K562 (cell line): ENCODE results near the gene PTPRR. TPM values are rescaled to one million over a fixed set of nuclear protein-coding genes. Genes with fewer than 3 reads are reported as not detected.

Experiments used
- ATAC-seq: fragments of 200-7000 bp; cut with Tn5 transposase; 3 replicates; pipeline ENCODE4 v1.9.1; 2020; ENCODE audit warnings: moderate library complexity
- BruUV-seq: library from RNA; stranded (reverse); fragments of 400-500 nt; replicated peaks from 2 replicates; lab custom pipeline; 2021; lab: Mats Ljungman, UMichigan
- CTCF ChIA-PET: fragments of 300-600 bp; formaldehyde crosslinking; extraction: SDS; loops from one replicate; lab custom pipeline; 2021; ENCODE audit warnings: low intra/inter-chr PET ratio; lab: Yijun Ruan, JAX
- POLR2A ChIA-PET: fragments of 300-600, 350-650 bp; sonication (Branson Sonifier 250); formaldehyde crosslinking; extraction: SDS; loops from one replicate; lab custom pipeline; 2021; ENCODE audit warnings: antibody characterized with exemption, inconsistent platforms; lab: Yijun Ruan, JAX
- DNase-seq, 4 experiments: peaks; one replicate each; pipeline versions ENCODE4 v3.0.0 to v3.0.0-alpha.2; 2011 to 2018; ENCODE audit warnings: low spot score in 3 of 4, mixed read lengths in 3 of 4; ENCODE audit errors: extremely low read depth in 1 of 4
- FAIRE-seq: peaks from 2 replicates; lab custom pipeline; 2011; peaks lifted over from hg19 to GRCh38; lab: Jason Lieb, UNC
- H2AFZ ChIP-seq: 2 replicates; pipeline ENCODE4 v1.6.0; 2011; ENCODE audit warnings: low read depth, low read length, control low read depth, inconsistent platforms
- H3K27ac ChIP-seq: fragments of 200-600 bp; 3 replicates; pipeline ENCODE4 v1.8.0; 2011; ENCODE audit warnings: low read depth, mild to moderate bottlenecking, control low read depth, inconsistent platforms, low read length, moderate library complexity, mixed read lengths; ENCODE audit errors: extremely low read depth
- H3K27me3 ChIP-seq, 2 experiments: fragments of 300-600 bp in 1 of 2; 2 replicates in 1 of 2; 3 replicates in 1 of 2; pipeline versions ENCODE4 v1.6.0 to v1.8.0; 2011; ENCODE audit warnings: inconsistent platforms in 2 of 2, low read length in 2 of 2, mild to moderate bottlenecking in 1 of 2, mixed read lengths in 1 of 2, moderate library complexity in 1 of 2; ENCODE audit not compliant: control insufficient read depth in 2 of 2, insufficient read depth in 2 of 2
- H3K36me3 ChIP-seq: fragments of 300-600 bp; 3 replicates; pipeline ENCODE4 v1.8.0; 2011; ENCODE audit warnings: mild to moderate bottlenecking, low read length, inconsistent platforms; ENCODE audit not compliant: control insufficient read depth, insufficient read depth
- H3K4me1 ChIP-seq, 2 experiments: fragments of 200-600 bp in 1 of 2; replicated peaks in 1 of 2; 2 replicates in 1 of 2; 3 replicates in 1 of 2; pipeline versions ENCODE4 v1.5.1 to v1.8.0; 2011; ENCODE audit warnings: inconsistent platforms in 2 of 2, low read length in 2 of 2, mild to moderate bottlenecking in 1 of 2, mixed read lengths in 1 of 2, moderate library complexity in 1 of 2; ENCODE audit not compliant: control insufficient read depth in 2 of 2, insufficient read depth in 2 of 2
- H3K4me2 ChIP-seq: 2 replicates; pipeline ENCODE4 v1.6.1; 2011; ENCODE audit warnings: low read length, control low read depth, inconsistent platforms, mixed read lengths; ENCODE audit not compliant: insufficient read depth
- H3K4me3 ChIP-seq: fragments of 200-600 bp; sonication (generic), shearing (Covaris generic); 2 replicates; pipeline ENCODE4 v1.5.1; 2016; ENCODE audit warnings: control low read depth, inconsistent platforms
- H3K79me2 ChIP-seq: fragments of 200-600 bp; 3 replicates; pipeline ENCODE4 v1.8.0; 2011; ENCODE audit warnings: low read length, inconsistent platforms; ENCODE audit not compliant: control insufficient read depth, insufficient read depth
- H3K9ac ChIP-seq, 2 experiments: 2 replicates each; pipeline versions ENCODE4 v1.6.0 to v1.6.1; 2011; ENCODE audit warnings: low read depth in 2 of 2, low read length in 2 of 2, control low read depth in 1 of 2, inconsistent platforms in 1 of 2, mild to moderate bottlenecking in 1 of 2, mixed read lengths in 1 of 2; ENCODE audit not compliant: insufficient read depth in 1 of 2
- H3K9me1 ChIP-seq: one replicate; pipeline ENCODE4 v1.6.0; 2011; ENCODE audit warnings: inconsistent platforms, mild to moderate bottlenecking, low read length, moderate library complexity; ENCODE audit not compliant: control insufficient read depth, insufficient read depth
- H3K9me3 ChIP-seq: replicated peaks from 2 replicates; pipeline ENCODE4 v1.5.1; 2011; ENCODE audit warnings: low read depth, low read length, inconsistent platforms; ENCODE audit not compliant: control insufficient read depth, insufficient read depth
- H4K20me1 ChIP-seq: replicated peaks from 2 replicates; pipeline ENCODE4 v1.6.1; 2011; ENCODE audit warnings: low read length, inconsistent platforms, mixed read lengths; ENCODE audit not compliant: control insufficient read depth, insufficient read depth
- BMI1 ChIP-seq: fragments of 150-350 bp; IDR thresholded peaks from 2 replicates; pipeline ENCODE4 v1.6.1; 2014; ENCODE audit warnings: low read length
- JUNB ChIP-seq: fragments of 450-650 bp; formaldehyde crosslinking; conservative IDR thresholded peaks from 2 replicates; pipeline ENCODE4 v1.4.0; 2020; ENCODE audit warnings: mild to moderate bottlenecking
- MAFF ChIP-seq: IDR thresholded peaks from 2 replicates; pipeline ENCODE4 v1.6.1; 2012; ENCODE audit warnings: low read length, improper control_type of control experiment
- SAFB2 ChIP-seq: fragments of 200-400 bp; formaldehyde crosslinking; IDR thresholded peaks from 2 replicates; pipeline ENCODE4 v1.6.1; 2018; ENCODE audit warnings: borderline replicate concordance, low read length, low read depth, moderate library complexity; ENCODE audit not compliant: severe bottlenecking
- SMAD3 ChIP-seq: fragments of 450-650 bp; formaldehyde crosslinking; conservative IDR thresholded peaks from 2 replicates; pipeline ENCODE4 v1.4.0; 2020; ENCODE audit warnings: mild to moderate bottlenecking
- ZNF134 ChIP-seq: fragments of 250-450 bp; sonication (Bioruptor Pico); conservative IDR thresholded peaks from 2 replicates; pipeline ENCODE4 v1.4.0; 2020
- ZNF274 ChIP-seq: IDR thresholded peaks from 2 replicates; pipeline ENCODE4 v1.6.1; 2011; ENCODE audit warnings: low read depth, mild to moderate bottlenecking, low read length, moderate library complexity, borderline replicate concordance
- ZNF583 ChIP-seq: fragments of 250-450 bp; sonication (Bioruptor Pico); IDR thresholded peaks from 2 replicates; pipeline ENCODE4 v1.4.0; 2020
- ZNF699 ChIP-seq: fragments of 250-450 bp; sonication (Bioruptor Pico); IDR thresholded peaks from 2 replicates; pipeline ENCODE4 v1.8.0; 2021; ENCODE audit warnings: mild to moderate bottlenecking, moderate library complexity; ENCODE audit not compliant: insufficient replicate concordance
- ZNF707 ChIP-seq: fragments of 250-450 bp; sonication (Bioruptor Pico); conservative IDR thresholded peaks from 2 replicates; pipeline ENCODE4 v1.8.0; 2022; ENCODE audit warnings: inconsistent platforms, mild to moderate bottlenecking, moderate library complexity
- WGBS: fragments of 100-300 bp; shearing (Covaris generic); methylation state at CpG from one replicate; pipeline ENCODE4 v1.1.6; 2016; ENCODE audit warnings: low coverage, mixed read lengths; ENCODE audit not compliant: insufficient coverage; ENCODE audit errors: missing lambda C conversion rate; 5-methylcytosine and 5-hydroxymethylcytosine counted together
- in situ Hi-C: fragments of 300-500 bp; cut with MboI; formaldehyde crosslinking; loops from 4 replicates; pipeline ENCODE4 v1.15.0; 2018; ENCODE audit warnings: inconsistent platforms, mixed read lengths
- intact Hi-C: fragments of 100-400 bp; cut with micrococcal nuclease; formaldehyde crosslinking; loops from 2 replicates; pipeline ENCODE4 v1.14.2; 2022
- polyA plus RNA-seq, 8 experiments: library from polyadenylated mRNA; depleted of rRNA in 4 of 8; stranded (reverse) in 5 of 8; unstranded in 3 of 8; fragments of >200 nt; fragmentation: Nextera tagmentation in 2 of 8; fragmentation: Illumina TruSeq in 1 of 8; extraction: Ambion mirVana in 2 of 8; extraction: Trizol in 1 of 8; gene quantifications; 2 replicates each; pipeline versions ENCODE4 v1.2.1 to v1.2.3, GENCODE V29; 2011 to 2014; ENCODE audit warnings: inconsistent platforms in 1 of 8, missing spikeins in 1 of 8
- total RNA-seq, 7 experiments: library from RNA; depleted of rRNA in 6 of 7; stranded (reverse); fragments of >200 nt in 6 of 7; fragmentation: Illumina TruSeq in 2 of 7; extraction: Trizol in 2 of 7; gene quantifications; 2 replicates each; pipeline versions ENCODE4 v1.2.1 to v1.2.3, GENCODE V29; 2011 to 2021; ENCODE audit warnings: low replicate concordance in 1 of 7
- TF ChIP-seq, protein P1 (sequence below): sonication (generic); formaldehyde crosslinking; IDR thresholded peaks from 2 replicates; pipeline ENCODE4 v1.5.0; 2020; ENCODE audit warnings: missing genetic modification reagents
- TF ChIP-seq, protein P2 (sequence below): fragments of 250-450 bp; sonication (Bioruptor Pico); IDR thresholded peaks from 2 replicates; pipeline ENCODE4 v1.5.0; 2021; ENCODE audit warnings: mild to moderate bottlenecking, borderline replicate concordance
- TF ChIP-seq, protein P3 (sequence below): sonication (generic); formaldehyde crosslinking; IDR thresholded peaks from 2 replicates; pipeline ENCODE4 v1.8.0; 2022; ENCODE audit warnings: missing genetic modification reagents, mild to moderate bottlenecking, borderline replicate concordance
- TF ChIP-seq, protein P4 (sequence below): IDR thresholded peaks from 2 replicates; pipeline ENCODE4 v1.6.1; 2016; ENCODE audit warnings: missing genetic modification characterization, missing compliant biosample characterization

PTPRR gene
- total and polyA plus RNA-seq, 9 of the 15 experiments (the other 6 are each of a cell fraction or from before 2014, with no cell fraction given), result 6.6 to 41.7 (median 12.3) TPM

DNA sequence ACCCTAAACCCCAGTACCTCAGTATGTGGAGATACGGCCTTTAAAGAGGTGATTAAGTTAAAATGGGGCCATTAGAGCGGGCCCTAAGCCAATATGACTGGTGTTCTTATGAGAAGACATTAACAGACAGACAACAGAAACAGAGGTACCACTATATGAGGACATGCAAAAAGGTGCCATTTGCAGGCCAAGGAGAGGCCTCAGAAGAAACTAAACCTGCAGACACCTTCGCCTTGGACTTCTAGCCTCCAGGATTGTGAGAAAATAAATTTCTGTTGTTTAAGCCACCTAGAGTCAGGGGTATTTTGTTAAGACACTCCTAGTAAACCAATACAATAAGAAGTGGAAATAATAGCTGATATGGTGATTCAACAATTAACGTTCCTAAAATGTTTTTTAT, 315.9 kb downstream of the PTPRR start:
- H3K27ac ChIP-seq, result no peak overlapping the region
- H3K36me3 ChIP-seq, result peaks cover 6% of the 10 kb centered on the region; the same call in 1 of the 3 replicates
- no peaks in the 10 kb centered on the region for H3K27me3 ChIP-seq
- FAIRE-seq (no peak), DNase-seq (no peak), ATAC-seq (no peak)
- no peaks in the 10 kb centered on the region for H4K20me1 ChIP-seq
- no peak overlapping the region for H3K9ac ChIP-seq
- no TSS peak for BruUV-seq
- POLR2A ChIA-PET, result no interaction called here
- H2AFZ ChIP-seq, result no peak overlapping the region
- peaks cover 0 to 4% of the 10 kb centered on the region in 2 experiments; a peak in 3 of 5 replicates for H3K4me1 ChIP-seq
- H3K9me1 ChIP-seq, result no peaks in the 10 kb centered on the region
- no peak overlapping the region for H3K4me3 ChIP-seq
- CTCF ChIA-PET, result no interaction called here
- TF ChIP-seq ZNF699, result no peak
- TF ChIP-seq SMAD3 (CRISPR knock-in tag), result no peak
- TF ChIP-seq MAFF, result no peak
- TF ChIP-seq, protein P1, sequence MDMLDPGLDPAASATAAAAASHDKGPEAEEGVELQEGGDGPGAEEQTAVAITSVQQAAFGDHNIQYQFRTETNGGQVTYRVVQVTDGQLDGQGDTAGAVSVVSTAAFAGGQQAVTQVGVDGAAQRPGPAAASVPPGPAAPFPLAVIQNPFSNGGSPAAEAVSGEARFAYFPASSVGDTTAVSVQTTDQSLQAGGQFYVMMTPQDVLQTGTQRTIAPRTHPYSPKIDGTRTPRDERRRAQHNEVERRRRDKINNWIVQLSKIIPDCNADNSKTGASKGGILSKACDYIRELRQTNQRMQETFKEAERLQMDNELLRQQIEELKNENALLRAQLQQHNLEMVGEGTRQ (CRISPR knock-in tag), result no peak
- TF ChIP-seq ZNF274, result no peak
- no peak for TF ChIP-seq ZNF707 (CRISPR knock-in tag)
- TF ChIP-seq JUNB (CRISPR knock-in tag), result no peak
- no peak for TF ChIP-seq ZNF583 (CRISPR knock-in tag)
- TF ChIP-seq, protein P2, sequence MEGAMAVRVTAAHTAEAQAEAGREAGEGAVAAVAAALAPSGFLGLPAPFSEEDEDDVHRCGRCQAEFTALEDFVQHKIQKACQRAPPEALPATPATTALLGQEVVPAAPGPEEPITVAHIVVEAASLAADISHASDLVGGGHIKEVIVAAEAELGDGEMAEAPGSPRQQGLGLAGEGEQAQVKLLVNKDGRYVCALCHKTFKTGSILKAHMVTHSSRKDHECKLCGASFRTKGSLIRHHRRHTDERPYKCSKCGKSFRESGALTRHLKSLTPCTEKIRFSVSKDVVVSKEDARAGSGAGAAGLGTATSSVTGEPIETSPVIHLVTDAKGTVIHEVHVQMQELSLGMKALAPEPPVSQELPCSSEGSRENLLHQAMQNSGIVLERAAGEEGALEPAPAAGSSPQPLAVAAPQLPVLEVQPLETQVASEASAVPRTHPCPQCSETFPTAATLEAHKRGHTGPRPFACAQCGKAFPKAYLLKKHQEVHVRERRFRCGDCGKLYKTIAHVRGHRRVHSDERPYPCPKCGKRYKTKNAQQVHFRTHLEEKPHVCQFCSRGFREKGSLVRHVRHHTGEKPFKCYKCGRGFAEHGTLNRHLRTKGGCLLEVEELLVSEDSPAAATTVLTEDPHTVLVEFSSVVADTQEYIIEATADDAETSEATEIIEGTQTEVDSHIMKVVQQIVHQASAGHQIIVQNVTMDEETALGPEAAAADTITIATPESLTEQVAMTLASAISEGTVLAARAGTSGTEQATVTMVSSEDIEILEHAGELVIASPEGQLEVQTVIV (CRISPR knock-in tag), result no peak
- TF ChIP-seq BMI1, result no peak
- no peak for TF ChIP-seq SAFB2
- TF ChIP-seq, protein P3, sequence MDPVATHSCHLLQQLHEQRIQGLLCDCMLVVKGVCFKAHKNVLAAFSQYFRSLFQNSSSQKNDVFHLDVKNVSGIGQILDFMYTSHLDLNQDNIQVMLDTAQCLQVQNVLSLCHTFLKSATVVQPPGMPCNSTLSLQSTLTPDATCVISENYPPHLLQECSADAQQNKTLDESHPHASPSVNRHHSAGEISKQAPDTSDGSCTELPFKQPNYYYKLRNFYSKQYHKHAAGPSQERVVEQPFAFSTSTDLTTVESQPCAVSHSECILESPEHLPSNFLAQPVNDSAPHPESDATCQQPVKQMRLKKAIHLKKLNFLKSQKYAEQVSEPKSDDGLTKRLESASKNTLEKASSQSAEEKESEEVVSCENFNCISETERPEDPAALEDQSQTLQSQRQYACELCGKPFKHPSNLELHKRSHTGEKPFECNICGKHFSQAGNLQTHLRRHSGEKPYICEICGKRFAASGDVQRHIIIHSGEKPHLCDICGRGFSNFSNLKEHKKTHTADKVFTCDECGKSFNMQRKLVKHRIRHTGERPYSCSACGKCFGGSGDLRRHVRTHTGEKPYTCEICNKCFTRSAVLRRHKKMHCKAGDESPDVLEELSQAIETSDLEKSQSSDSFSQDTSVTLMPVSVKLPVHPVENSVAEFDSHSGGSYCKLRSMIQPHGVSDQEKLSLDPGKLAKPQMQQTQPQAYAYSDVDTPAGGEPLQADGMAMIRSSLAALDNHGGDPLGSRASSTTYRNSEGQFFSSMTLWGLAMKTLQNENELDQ (CRISPR knock-in tag), result no peak
- TF ChIP-seq ZNF134 (CRISPR knock-in tag), result no peak
- TF ChIP-seq, protein P4, sequence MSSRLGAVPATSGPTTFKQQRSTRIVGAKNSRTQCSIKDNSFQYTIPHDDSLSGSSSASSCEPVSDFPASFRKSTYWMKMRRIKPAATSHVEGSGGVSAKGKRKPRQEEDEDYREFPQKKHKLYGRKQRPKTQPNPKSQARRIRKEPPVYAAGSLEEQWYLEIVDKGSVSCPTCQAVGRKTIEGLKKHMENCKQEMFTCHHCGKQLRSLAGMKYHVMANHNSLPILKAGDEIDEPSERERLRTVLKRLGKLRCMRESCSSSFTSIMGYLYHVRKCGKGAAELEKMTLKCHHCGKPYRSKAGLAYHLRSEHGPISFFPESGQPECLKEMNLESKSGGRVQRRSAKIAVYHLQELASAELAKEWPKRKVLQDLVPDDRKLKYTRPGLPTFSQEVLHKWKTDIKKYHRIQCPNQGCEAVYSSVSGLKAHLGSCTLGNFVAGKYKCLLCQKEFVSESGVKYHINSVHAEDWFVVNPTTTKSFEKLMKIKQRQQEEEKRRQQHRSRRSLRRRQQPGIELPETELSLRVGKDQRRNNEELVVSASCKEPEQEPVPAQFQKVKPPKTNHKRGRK, result no peak
- no peaks in the 10 kb centered on the region for H3K9me3 ChIP-seq
- WGBS, result 64% methylated on average over 4 of the region's 4 CpGs
- no peak overlapping the region for H3K4me2 ChIP-seq
- in situ Hi-C loops (no loop called here), intact Hi-C loops (loop anchor here (5.0 kb wide), 1 partner anchor 58 kb away; no protein-coding TSS in a partner anchor)
- no peaks in the 10 kb centered on the region for H3K79me2 ChIP-seq
